Right lobe of liver (tissue), 4 donors: ENCODE measurements around the gene GSN.

Experiments used
- CTCF ChIP-seq, 4 donors: fragments of 200-600 bp in 3 of 4; fragments of 450-650 bp in 1 of 4; IDR thresholded peaks; one replicate each; pipeline versions ENCODE4 v1.5.1 to v1.8.0; 2016 to 2022; ENCODE audit warnings: antibody characterized with exemption in 4 of 4, mild to moderate bottlenecking in 2 of 4
- POLR2A ChIP-seq: fragments of 450-650 bp; IDR thresholded peaks from one replicate; pipeline ENCODE4 v1.6.1; 2017; ENCODE audit warnings: antibody characterized with exemption, mild to moderate bottlenecking
- donor health status: DM: no; HTN: no; CAD: no.
- donor health status: DM: no; HTN: no; CAD: no.
- donor health status: DM: no; HTN: yes; CAD: no.

- TF ChIP-seq CTCF (IDR thresholded peaks at IDR 0.05) (no peak), POLR2A (no peak)
Measured at GRCh38 chr9:121371495-121372061, 103.6 kb downstream of the GSN start.
